NOMO-1 (cell line): ENCODE results near the gene LYZL1.
"Not testable (repeated sequence)": the region's sequence is repeated elsewhere in the genome, so short reads cannot be mapped to it uniquely, and the experiment has no call there.

Source experiments
- DNase-seq, 2 experiments: peaks; one replicate each; lab custom pipeline; 2025; ENCODE audit not compliant: unreplicated experiment in 2 of 2; lab: John Stamatoyannopoulos, UW

Gene LYZL1

DNA sequence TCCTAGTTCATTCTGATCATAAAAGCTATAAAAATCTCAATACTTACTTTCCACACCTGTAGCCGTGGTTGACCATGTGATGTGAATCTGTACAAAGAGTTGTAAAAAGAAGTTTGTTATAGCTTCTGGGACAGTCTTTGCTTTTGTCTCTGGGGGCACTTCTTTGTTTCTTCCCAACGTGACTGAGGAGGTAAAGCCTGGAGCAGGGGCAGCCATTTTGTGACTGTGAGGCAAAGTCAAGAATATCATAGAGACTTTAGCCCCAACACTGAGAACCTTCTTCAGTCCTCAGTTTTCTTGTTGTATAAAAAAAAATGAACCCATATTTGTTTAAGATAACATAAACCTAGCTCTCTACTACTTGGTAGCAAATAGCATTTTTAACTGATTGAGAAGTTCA lies 29.4 kb upstream of the LYZL1 start:
- no peak for DNase-seq

GRCh38 chr10:29263506-29263905 lies 25.4 kb upstream of the LYZL1 start:
- DNase-seq, result no peak

GRCh38 chr10:29265210-29265768 lies 23.6 kb upstream of the LYZL1 start:
- no peak for DNase-seq

GRCh38 chr10:29266641-29267040 lies 22.2 kb upstream of the LYZL1 start:
- no peak for DNase-seq

DNA sequence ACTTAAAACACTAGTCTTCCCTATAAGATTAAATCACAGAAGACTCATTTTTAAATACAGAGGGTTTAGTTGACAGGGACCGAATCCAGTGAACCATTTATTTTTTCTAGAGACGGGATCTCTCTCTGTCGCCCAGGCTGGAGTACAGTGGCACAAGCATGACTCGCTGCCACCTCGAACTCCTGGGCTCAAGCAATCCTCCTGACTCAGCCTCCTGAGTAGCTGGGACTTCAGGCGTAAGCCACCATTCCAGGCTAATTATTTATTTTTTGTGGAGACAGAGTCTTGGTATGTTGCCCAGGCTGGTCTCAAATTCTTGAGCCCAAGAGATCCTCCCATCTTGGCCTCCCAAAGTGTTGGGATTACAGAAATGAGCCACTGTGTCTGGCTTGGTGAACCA lies 20.9 kb upstream of the LYZL1 start:
- no peak for DNase-seq

- no peak for DNase-seq
Measured at GRCh38 chr10:29269486-29269885, 19.4 kb upstream of the LYZL1 start.

GRCh38 chr10:29270883-29271282 lies 18.0 kb upstream of the LYZL1 start:
- DNase-seq, result no peak

DNA sequence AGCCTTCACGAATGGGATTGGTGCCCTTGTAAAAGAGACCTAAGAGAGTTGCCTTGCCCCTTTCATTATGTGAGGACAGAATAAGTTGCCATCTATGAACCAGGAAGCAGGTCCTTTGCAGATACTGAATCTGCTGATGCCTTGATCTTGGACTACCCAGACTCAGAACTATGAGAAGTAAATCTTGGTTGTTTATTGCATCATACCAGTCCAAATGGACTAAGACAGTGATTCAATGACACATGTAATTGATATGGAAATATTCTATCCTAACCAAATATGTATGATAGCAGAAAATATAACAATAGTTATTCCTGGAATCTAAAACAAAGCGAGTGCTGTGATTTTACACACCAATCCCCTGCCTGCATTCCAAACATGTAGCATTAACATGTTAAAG lies 17.0 kb upstream of the LYZL1 start:
- DNase-seq, result no peak

- no peak for DNase-seq
Measured at GRCh38 chr10:29273478-29273877, 15.4 kb upstream of the LYZL1 start.

GRCh38 chr10:29276251-29276850 lies 12.5 kb upstream of the LYZL1 start:
- DNase-seq, result no peak

GRCh38 chr10:29277296-29277695 lies 11.6 kb upstream of the LYZL1 start:
- DNase-seq, result no peak

- DNase-seq, result no peak
Measured at GRCh38 chr10:29279779-29280487, 8.9 kb upstream of the LYZL1 start.

DNA sequence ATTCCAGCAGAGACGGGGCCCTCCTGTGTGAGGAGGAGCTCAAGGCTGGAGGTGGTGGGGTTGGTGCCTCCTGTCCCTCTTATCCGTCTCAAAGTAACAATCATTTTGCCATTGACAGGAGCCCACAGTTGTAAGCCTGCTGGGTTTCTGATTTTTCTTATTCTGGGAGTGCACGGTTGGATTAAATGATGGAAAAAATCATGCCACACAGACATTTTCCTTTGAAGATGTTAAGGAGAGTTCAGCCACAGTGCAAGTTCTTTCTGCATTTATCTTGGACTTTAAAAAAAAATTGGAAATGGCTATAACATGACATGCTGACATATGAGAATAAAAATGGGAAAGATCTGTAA lies 8.4 kb upstream of the LYZL1 start:
- DNase-seq, result no peak

GRCh38 chr10:29285624-29286051 lies 3.2 kb upstream of the LYZL1 start:
- no peak for DNase-seq

DNA sequence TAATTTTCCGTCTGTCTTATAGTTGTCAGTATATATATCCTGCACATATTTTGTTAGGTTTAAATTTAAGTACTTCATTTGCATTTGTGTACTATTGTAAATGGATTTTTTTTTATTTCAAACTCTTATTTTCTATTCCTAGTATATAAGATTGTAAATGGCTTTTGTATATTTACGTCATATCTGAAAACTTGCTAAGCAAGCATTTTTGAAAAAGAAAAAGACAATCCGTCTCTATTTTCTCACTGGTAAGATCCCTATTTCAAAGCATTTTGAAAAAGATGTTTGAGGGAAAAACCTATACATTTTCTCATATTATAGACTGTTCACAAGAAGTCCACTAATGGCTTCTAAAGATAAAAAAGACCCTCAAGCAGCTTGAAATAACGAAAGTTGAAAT lies 1.2 kb upstream of the LYZL1 start:
- no peak for DNase-seq

- DNase-seq, result not testable (repeated sequence)
Measured at GRCh38 chr10:29291561-29291960, 2.7 kb downstream of the LYZL1 start.

- not testable (repeated sequence) for DNase-seq
Measured at GRCh38 chr10:29292406-29292805, 3.5 kb downstream of the LYZL1 start.

- no peak for DNase-seq
Measured at GRCh38 chr10:29295813-29296212, 6.9 kb downstream of the LYZL1 start.

- no peak for DNase-seq
Measured at GRCh38 chr10:29297678-29298077, 8.8 kb downstream of the LYZL1 start.

DNA sequence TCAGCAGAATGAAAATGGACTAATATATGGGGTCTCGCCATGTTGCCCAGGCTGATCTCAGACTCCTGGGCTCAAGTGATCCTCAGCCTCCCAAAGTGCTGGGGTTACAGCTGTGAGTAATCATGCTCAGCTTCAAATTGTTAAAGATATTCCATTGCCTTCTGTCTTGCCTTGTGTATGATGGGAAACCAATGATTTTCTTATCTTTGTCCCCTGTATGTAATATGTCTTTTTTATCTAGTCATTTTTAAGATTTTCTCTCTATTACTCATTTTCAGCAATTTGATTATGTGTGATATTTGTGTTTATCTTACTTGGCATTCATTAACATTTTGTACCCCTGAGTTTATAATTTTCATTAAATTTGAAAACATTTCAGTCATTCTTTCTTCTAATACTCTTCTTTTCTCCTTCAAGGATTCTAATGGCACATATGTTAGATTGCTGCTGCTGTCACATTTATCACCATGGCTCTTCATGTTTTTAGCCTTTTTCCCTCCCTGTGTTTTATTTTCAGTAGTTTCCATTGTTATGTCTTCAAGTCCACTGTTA lies 12.6 kb downstream of the LYZL1 start:
- DNase-seq, result no peak

DNA sequence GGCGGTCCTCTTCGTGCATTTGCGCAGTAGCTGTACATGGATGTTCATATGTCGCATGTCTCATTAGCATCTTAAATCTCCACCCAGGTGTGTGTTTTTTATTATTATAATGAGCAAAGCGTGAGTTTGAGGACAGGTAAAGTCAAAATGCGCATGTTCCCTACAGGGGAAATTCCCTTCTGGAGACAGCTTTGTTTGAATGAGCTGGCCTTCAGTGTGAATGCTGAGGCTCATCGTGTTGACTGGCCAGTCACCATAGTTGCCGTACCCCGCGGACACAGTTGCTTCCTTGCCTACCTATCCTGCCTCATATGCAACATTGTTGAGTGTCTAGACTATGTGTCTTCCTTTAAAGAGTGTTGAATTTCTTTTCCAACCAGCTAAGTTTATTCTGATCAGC lies 13.6 kb downstream of the LYZL1 start:
- no peak for DNase-seq
